Measurements from ENCODE around the gene TOR4A.
"Not testable (repeated sequence)": the region's sequence is repeated elsewhere in the genome, so short reads cannot be mapped to it uniquely, and the experiment has no call there.

Gene TOR4A

DNA sequence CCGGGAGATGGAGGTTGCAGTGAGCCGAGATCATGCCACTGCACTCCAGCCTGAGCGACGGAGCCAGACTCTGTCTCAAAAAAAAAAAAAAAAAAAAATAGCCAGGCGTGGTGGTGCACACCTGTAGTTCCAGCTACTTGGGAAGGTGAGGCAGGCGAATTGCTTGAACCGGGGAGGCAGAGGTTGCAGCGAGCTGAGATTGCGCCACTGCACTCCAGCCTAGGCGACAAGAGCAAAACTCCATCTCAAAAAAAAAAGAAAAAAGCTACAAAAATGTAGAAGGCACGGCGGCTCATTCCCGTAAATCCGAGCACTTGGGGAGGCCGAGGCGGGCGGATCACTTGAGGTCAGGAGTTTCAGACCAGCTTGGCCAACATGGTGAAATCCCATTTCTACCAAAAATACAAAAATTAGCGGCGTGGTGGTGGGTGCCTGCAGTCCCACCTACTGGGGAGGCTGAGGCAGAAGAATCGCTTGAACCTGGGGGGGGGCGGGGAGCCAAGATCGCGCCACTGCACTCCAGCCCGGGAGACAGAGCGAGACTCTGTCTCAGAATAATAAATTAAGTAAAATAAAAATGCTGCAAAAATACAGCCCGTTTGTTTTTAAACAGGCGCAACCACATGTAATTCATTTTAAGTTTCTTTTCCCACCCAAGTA, 37.9 kb upstream of the TOR4A start:
- DNase-seq (ENCODE audit: low spot score): not testable (repeated sequence)

DNA sequence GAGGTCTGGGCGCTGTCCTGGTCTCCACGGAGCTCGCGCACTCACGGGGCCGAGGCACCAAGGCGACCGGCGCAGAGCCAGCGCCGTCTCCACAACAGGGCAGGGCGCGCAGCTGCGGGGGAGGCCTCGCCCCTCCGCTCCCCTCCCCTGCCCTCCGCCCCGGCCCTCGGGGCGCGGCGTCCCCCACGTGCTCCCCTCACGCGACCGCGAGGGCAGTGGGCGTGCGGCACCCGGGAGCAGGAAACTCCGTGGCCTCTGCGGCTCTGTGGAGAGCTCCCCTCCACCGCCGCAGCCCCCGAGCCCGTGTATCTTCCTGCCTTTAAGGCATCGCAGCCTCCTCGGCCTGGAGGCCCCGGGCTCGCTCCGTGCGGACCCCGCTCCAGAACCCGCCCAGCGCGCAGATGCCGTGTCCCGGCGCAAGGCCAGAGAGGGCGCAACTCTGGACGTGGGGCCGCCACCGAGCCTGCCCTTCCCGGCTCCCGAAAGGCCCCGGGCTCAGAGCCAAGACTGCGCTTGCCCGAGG, 37.1 kb upstream of the TOR4A start:
- no peak for DNase-seq (ENCODE audit: low spot score)

DNA sequence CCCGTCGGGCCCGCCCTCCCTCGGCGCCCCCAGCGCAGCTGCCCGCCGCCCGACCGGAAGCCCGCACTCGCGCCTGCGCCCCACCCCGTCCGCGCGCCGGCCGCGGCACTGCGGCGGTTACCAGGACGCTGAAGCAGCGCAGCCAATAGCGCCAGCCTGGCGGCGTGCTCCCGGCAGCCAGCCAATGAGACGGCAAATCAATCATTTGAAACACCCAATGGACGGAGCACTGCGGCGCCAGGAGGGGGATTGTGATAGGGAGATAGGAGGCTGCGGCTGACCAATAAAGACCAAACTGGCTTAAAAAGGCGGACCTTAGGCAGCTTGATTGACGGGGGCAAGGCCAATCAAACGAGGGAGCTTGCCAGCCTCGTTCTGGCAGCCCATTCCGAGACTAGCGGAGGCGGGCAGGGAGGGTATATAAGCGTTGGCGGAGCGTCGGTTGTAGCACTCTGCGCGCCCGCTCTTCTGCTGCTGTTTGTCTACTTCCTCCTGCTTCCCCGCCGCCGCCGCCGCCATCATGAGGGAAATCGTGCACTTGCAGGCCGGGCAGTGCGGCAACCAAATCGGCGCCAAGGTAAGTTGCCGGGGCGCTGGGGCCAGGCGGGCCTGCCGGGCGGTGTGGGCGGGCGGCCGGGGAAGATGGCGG, 36.6 kb upstream of the TOR4A start, which contains the start of gene TUBB4B:
Gene TUBB4B, plus strand, starts transcription at position 447 of the 649 bp plus-strand sequence. Its CDS starts 74 bp downstream, at position 521.
- DNase-seq (ENCODE audit: low spot score): peak; percentile 98

DNA sequence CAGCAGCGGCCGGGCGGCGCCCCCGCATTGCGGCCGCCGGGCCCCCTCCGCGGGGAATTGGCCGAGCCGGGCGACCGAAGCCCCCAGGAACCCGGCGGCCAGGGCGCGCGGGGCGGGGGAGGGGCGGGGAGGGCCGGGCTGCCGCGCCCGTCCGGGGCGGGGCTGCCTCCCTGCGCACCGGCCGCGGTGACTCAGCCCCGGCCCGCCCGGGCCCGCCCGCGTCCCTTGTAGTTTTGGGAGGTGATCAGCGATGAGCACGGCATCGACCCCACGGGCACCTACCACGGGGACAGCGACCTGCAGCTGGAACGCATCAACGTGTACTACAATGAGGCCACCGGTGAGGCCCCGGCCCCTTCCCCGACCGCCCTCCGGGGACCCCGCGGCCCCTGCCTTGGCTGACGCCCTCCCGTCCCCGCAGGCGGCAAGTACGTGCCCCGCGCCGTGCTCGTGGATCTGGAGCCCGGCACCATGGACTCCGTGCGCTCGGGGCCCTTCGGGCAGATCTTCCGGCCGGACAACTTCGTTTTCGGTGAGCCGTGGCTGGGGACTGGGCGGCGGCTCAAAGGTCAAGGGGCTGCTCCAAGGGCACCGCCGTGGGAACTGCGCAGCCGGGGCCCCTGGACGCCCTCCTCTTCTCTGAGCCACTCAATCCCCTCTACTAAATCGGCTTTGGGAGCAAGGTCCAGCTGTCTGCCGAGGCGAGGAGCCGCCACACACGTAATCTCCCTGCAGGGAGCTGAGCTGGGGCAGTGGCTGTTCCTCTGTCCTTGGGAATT, 35.8 kb upstream of the TOR4A start:
- no peak for DNase-seq (ENCODE audit: low spot score)

DNA sequence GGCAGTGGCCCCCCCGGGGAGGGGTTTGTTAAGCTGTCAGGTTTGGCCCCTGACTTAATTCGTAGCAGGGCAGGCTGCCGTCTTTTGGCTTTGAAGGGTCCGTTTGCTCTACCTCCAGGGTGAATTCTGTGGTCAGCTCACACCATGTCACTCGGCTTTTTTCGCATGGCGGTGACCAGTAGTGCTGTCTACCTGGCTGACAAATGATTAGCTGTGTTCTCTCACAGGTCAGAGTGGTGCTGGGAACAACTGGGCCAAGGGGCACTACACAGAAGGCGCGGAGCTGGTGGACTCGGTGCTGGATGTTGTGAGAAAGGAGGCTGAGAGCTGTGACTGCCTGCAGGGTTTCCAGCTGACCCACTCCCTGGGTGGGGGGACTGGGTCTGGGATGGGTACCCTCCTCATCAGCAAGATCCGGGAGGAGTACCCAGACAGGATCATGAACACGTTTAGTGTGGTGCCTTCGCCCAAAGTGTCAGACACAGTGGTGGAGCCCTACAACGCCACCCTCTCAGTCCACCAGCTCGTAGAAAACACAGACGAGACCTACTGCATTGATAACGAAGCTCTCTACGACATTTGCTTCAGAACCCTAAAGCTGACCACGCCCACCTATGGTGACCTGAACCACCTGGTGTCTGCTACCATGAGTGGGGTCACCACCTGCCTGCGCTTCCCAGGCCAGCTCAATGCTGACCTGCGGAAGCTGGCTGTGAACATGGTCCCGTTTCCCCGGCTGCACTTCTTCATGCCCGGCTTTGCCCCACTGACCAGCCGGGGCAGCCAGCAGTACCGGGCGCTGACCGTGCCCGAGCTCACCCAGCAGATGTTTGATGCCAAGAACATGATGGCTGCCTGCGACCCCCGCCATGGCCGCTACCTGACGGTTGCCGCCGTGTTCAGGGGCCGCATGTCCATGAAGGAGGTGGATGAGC, 35.0 kb upstream of the TOR4A start:
- no peak for DNase-seq (ENCODE audit: low spot score)

DNA sequence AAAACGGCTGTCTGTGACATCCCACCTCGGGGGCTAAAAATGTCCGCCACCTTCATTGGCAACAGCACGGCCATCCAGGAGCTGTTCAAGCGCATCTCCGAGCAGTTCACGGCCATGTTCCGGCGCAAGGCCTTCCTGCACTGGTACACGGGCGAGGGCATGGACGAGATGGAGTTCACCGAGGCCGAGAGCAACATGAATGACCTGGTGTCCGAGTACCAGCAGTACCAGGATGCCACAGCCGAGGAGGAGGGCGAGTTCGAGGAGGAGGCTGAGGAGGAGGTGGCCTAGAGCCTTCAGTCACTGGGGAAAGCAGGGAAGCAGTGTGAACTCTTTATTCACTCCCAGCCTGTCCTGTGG, 34.3 kb upstream of the TOR4A start:
- DNase-seq (ENCODE audit: low spot score): not testable (repeated sequence)

DNA sequence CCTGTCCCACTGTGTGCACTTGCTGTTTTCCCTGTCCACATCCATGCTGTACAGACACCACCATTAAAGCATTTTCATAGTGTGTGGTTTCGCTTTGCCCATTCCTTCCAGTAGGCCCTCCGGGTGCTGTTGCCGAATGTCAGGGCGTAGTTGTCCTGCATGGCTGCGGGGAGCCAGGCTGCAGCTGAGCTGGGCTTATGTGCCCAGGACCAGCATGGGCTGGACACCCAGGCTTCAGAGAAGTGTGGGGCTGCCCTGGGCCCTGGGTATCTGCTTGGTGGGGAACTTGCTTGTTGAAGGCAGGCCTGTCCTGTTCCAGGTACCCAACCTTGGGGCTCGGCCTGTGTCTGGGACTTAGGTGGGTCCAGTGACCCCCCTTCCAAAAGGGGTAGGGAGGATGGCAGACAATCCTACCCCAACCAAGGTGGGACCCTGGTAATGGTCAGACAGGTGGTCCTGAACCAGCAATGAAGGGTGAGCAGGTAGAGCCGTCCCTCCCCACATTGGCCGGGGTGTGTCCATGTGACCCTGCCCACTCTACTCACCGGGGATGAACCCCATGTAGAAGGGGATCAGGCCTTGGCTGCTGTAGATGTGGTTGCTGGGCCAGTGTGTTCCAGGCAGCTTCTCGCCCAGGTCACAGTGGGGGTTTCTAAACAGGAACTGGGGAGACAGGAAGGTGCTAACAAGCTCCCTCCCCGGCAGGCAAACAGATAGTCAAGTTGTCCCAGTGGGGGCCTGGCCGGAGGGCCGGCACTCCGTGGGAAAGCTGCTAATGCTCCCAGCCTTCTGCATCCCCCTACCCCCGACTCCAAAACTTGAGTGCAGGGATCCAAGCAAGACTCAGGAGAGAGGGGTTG, 33.7 kb upstream of the TOR4A start:
- no peak for DNase-seq (ENCODE audit: low spot score)

DNA sequence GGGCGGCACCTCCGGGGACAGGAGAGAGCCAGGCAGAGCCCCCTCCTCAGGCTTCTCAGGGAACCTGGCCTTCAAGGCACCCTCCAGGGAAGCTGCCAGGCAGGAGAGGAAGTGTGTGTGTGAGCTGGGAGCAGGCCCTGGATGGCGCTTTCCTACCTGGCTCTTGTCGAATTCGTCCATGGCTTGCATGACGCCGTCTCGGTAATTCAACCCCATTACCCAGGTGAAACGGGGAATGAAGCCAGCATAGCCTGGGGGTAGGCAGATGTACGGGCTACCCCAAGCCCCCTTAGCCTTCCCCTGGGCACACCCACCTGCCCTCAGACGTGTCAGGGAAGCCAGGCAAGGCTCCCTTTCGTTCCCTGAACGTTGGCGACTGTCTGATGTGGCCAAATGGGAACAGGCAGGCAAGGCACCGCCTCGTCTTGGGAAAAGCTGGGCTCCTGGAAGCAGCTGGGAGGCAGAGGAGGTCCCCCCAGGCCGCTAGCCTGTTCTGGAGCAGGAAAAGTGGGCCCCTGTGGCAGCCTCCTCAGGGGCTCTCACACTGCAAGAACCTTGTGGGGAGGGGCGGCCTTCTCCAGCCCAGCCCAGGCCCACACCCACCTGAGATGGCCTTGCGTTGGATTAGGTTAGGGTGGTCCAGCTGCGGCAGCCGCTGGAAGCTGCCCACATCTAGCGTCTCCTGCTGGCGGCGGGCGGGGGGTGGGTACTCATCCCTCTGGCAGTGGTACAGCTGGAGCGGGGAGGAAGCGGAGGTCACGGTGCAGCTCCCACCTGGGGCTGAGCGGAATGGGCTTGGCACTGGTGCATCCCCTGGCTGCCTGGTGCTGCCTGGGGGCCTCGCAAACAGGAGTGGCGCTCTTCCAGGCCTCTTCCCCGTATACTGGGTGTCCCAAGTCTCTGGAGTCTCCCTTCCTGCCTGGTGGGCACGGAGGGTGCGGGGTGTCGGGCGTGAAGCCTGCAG, 32.8 kb upstream of the TOR4A start:
- DNase-seq (ENCODE audit: low spot score): no peak

DNA sequence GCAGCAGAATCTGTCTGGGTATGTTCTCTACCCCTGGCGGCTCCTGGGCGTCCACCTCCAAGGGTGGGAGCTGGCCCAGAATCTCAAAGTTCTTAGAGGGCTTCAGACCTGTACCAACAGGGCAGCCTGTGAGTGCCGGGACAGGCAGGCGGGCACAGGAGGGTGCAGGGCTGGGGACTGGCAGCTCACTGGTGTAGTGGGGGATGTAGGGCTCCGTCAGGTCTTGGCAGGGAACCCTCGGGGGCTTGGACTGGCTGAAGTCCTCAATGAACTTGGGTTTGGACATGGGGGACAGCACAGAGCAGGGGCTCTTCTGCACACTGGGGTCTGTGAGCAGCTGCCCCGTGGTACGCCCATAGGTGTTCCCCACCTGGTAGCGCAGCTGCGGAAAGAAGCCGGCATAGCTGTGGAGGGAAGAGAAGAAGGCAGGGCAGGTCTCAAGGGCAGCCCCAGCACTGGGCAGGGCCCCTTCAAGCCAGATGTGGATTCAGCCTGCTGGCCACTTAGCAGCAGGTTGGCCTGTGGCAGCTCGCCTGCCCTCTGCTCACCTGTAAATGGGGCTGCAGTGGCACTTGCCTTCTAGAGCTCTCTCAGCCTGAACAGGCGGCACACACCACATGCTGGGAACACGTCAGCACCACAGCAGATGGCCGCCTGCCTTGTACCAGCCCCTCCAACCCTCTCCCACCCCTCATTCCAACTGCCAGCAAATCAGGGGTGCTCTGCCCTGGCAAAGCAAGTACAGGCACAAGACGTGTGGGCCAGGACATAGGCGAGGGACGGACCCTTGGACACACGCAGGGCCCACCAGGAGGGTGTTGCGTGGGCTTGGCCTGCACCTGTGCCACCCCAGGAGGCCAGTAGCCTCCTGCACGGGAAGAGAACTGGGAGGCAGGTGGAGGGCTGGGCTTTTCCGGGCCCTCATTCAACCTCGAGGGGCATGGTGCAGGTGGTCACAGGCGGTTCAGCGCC, 31.8 kb upstream of the TOR4A start:
- DNase-seq (ENCODE audit: low spot score): no peak

DNA sequence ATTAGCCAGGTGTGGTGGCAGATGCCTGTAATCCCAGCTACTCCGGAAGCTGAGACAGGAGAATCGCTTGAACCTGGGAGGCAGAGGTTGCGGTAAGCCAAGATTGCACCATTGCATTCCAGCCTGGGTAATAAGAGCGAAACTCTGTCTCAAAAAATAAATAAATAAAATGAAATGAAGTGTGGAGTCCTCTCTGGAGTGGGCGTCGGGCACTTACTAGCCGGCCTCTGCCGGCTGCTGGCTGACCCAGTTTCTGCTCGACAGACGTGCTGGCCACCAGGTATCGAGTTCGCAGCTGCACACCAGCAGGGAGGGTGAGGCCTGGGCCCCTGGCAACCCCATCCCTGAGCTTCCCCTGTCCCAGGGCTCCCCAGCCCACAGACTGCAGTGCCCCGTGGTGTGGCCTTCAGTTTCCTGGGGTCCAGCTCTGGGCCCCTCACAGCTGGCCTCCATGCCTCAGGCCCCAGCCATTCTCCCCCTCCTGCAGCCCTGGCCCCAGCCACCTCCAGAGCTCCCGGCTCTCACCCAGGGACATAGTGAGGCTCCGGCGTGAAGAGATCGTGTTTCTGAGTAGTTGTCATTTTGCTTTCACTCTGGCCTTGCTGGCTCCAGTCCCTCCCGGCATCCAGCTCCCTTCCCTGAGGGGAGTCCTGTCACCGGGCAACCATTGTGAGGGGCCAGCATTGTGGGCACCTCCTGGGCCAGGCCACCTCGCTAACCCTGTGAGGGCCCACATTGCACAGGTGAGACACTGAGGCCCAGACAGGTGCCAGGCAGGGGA, 30.2 kb upstream of the TOR4A start:
- no peak for DNase-seq (ENCODE audit: low spot score)

DNA sequence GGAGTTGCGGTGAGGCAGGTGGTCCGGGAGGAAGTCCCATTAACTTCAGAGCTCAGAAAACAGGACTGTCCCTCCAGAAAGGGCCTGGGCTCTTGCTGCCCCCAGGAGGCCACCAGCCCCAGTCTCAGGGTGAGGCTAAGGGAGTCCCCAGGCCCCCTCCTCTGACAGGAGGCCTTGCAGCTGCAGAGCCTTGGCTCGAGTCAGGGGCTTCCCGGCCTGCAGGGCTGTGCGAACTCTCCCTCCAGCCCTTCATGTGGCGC, 29.7 kb upstream of the TOR4A start:
- no peak for DNase-seq (ENCODE audit: low spot score)

DNA sequence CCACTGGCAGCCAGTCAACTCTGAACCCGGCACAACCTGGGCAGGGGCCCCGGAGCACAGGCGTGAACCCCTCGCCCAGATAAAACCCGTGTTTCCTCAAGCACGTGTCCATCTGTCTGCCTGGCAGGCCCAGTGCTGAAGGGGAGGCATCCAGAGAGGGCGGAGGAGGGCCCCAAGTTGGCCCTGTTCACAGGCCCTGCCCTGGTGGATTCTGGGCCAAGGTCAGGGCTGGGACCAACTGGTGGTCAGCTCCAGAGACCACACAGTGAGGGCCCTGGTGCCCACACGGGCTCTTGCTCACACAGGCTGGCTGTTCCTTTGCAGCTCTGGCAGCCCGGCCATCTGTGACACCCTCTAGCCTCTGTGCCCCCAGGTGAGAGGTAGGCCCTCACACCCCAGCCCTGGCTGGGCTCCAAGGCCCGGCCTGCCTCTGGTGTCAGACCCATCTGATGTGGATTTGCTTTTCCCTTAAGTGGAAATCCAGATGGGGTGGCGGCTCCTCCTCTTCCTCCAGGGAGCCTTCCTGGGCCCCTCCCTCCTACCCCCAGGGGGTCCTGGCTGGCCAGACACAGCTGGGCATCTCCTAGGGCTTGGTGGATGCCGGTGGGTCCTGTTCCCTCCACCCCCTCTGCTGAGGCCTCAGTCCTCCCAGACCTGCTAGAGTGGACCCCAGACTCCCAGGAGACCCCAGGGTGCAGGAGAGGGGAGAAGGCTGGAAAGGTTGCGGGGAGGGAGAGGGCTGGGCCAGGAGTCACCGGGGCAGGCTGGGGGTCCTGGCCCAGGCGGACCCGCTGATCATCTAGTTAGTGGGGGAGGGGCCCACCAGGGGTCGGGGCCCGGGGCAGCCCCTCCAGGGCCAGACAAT, 27.0 kb upstream of the TOR4A start:
- no peak for DNase-seq (ENCODE audit: low spot score)

DNA sequence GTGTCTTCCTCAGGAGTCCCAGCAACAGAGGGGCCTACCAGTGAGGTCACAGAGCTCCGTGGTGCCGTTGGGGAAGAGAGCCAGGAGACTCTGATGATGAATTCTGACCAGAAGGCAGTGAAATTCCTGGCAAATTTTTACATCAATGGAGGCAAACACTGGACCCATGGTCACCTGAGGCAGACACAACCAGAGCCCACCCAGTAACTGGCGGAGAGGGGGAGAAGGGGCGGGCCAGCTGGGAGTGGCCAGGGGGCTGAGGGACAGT, 26.4 kb upstream of the TOR4A start, which contains the start of gene STPG3:
Gene STPG3, plus strand, starts transcription at position 93 of the 268 bp plus-strand sequence. Its CDS starts 1 bp downstream, at position 94.
- no peak for DNase-seq (ENCODE audit: low spot score)

DNA sequence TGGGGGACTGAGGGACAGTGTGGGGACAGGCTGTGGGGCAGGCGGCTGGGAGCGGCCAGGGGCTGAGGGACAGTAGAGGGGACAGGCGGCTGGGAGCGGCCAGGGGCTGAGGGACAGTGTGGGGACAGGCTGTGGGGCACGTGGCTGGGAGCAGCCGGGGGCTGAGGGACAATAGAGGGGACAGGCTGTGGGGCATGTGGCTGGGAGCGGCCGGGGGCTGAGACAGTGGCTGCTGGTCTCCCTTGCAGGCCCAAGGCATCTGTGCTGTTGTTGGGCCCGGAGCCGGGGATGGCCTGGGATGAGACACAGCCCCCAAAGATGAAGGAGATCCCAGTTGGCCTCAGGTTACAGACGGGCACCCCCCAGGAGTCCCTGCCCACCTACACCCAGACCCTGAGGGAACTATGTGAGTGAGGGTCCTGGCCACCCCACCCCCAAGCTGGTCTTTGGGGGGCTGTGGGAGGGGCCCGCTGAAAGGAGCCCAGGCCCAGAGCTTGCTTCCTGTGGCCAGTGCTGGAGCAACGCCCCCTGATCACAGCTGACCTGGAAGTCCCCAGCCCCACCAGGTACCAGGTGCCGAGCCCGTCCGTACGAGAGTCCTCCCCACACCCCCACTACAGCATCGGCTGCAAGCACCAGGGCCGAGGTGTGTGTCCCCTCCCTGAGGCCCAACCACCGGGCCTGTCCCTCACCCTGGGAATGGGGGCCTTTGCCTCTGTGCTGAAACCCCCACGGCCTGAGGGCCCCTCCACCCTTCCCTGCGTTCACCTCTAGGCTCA, 25.8 kb upstream of the TOR4A start:
- no peak for DNase-seq (ENCODE audit: low spot score)

DNA sequence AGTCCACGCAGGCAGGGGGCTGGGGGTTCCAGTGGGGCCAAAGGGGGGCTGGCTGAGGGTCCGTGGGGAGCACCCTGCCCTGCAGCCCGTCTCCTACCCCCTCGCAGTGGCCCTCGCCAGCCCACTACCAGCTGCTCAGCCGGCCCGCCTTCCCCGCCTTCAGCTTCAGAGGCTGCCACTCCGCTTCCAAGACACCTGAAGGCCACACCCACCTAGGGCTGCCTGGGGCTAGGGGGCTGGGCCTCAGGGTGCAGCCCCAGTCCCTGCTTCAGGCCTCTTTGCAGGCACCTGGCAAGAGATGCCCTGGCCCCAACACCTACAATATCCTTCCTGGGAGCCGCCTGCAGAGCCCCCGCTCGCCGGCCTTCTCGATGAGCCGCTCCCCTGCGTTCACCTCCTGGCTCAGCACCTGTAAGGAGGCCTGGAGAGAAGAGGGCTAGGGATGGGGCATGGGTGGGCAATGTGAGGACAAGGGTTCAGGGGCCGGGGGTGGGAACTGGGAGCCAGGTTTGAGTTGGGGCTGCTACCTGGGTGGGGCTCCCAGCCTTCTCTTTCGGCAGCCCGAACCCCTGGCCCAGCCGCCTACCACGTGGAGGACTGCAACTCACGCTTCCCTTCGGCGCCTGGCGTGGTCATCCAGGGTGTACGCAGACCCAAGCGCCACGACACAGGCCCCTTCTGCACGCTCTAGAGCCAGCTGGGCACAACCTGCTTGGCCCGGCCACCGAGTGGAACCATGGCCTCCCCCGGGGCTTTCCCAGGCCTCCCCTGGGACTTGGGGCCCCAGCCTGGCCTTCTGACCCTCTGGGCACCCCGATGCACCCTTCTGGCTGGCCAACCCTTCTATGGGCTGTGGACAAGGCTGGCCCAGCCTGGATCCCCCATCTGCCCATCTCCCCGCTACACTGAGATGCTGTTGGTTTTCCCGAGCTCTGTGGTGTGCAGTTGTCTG, 24.7 kb upstream of the TOR4A start:
- no peak for DNase-seq (ENCODE audit: low spot score)
